BJ (cell line): Measurements from ENCODE around the gene STRAP. TPM values are rescaled to one million over a fixed set of nuclear protein-coding genes. Genes with fewer than 3 reads are reported as not detected.
"Not testable (repeated sequence)": the region's sequence is repeated elsewhere in the genome, so short reads cannot be mapped to it uniquely, and the experiment has no call there.

Source experiments
- CTCF ChIA-PET: fragments of 350-600 bp; formaldehyde crosslinking; extraction: SDS; loops from one replicate; lab custom pipeline; 2021; ENCODE audit warnings: antibody characterized with exemption, inconsistent platforms; lab: Yijun Ruan, JAX
- POLR2A ChIA-PET: fragments of 300-600 bp; sonication (Branson Sonifier 250); formaldehyde crosslinking; extraction: SDS; loops from one replicate; lab custom pipeline; 2021; ENCODE audit warnings: antibody characterized with exemption; lab: Charles Lee
- DNase-seq: peaks from one replicate; pipeline ENCODE4 v3.0.0-alpha.2; 2011; ENCODE audit warnings: low read depth
- H3K27me3 ChIP-seq: 2 replicates; pipeline ENCODE4 v1.6.0; 2011; ENCODE audit warnings: low read length; ENCODE audit not compliant: control insufficient read depth, insufficient read depth
- H3K36me3 ChIP-seq: 2 replicates; pipeline ENCODE4 v1.5.1; 2011; ENCODE audit warnings: low read length; ENCODE audit not compliant: control insufficient read depth, insufficient read depth
- H3K4me3 ChIP-seq: 2 replicates; pipeline ENCODE4 v1.5.1; 2011; ENCODE audit warnings: low read depth, mild to moderate bottlenecking, control low read depth, low read length
- polyA plus RNA-seq: library from polyadenylated mRNA; depleted of rRNA; stranded (reverse); fragments of >200 nt; gene quantifications from 2 replicates; pipeline ENCODE4 v1.2.3, GENCODE V29; 2011
- TF ChIP-seq, protein P1 (sequence below): IDR thresholded peaks from 2 replicates; pipeline ENCODE4 v1.5.1; 2011; ENCODE audit warnings: low read depth, mild to moderate bottlenecking, control low read depth, inconsistent platforms, low read length, moderate library complexity; ENCODE audit not compliant: insufficient read depth

Gene STRAP
- polyA plus RNA-seq, 1 experiment, result 54.1 TPM

DNA sequence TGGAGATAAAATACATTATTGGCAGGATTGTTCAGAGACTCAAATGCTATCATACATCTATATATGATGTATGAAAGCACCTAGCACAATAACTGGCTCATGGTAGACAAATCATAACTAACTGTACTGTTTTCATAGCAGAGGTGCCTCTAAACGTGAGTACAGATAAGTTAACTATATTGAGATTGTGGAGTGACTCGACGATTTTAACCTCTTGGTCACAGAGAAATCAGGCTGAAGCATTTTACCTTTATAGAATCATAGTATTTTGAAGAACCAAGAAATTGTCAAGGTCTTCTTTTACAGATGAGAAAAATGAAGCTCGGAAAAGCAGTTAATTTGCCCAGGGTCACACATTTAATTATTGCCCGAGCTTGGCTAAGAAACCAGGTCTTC is 28.3 kb downstream of the STRAP start:
- ChIA-PET CTCF (interaction anchor here (1.5 to 2.8 kb wide), 3 partner anchors 9 to 320 kb away, joined by 5 to 21 read pairs (median 8); no protein-coding TSS in a partner anchor), POLR2A (interaction anchor here (0.5 to 0.7 kb wide), 2 partner anchors 26 to 44 kb away, joined by 4 to 5 read pairs; no protein-coding TSS in a partner anchor)
- DNase-seq, result no peak
- Histone ChIP-seq H3K36me3 (peaks cover 2% of the 10 kb centered on the region; the same call in 1 of the 2 replicates), H3K4me3 (no peak overlapping the region; the same call in 1 of the 2 replicates), H3K27me3 (no peaks in the 10 kb centered on the region)
- TF ChIP-seq, protein P1, sequence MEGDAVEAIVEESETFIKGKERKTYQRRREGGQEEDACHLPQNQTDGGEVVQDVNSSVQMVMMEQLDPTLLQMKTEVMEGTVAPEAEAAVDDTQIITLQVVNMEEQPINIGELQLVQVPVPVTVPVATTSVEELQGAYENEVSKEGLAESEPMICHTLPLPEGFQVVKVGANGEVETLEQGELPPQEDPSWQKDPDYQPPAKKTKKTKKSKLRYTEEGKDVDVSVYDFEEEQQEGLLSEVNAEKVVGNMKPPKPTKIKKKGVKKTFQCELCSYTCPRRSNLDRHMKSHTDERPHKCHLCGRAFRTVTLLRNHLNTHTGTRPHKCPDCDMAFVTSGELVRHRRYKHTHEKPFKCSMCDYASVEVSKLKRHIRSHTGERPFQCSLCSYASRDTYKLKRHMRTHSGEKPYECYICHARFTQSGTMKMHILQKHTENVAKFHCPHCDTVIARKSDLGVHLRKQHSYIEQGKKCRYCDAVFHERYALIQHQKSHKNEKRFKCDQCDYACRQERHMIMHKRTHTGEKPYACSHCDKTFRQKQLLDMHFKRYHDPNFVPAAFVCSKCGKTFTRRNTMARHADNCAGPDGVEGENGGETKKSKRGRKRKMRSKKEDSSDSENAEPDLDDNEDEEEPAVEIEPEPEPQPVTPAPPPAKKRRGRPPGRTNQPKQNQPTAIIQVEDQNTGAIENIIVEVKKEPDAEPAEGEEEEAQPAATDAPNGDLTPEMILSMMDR, result no peak

DNA sequence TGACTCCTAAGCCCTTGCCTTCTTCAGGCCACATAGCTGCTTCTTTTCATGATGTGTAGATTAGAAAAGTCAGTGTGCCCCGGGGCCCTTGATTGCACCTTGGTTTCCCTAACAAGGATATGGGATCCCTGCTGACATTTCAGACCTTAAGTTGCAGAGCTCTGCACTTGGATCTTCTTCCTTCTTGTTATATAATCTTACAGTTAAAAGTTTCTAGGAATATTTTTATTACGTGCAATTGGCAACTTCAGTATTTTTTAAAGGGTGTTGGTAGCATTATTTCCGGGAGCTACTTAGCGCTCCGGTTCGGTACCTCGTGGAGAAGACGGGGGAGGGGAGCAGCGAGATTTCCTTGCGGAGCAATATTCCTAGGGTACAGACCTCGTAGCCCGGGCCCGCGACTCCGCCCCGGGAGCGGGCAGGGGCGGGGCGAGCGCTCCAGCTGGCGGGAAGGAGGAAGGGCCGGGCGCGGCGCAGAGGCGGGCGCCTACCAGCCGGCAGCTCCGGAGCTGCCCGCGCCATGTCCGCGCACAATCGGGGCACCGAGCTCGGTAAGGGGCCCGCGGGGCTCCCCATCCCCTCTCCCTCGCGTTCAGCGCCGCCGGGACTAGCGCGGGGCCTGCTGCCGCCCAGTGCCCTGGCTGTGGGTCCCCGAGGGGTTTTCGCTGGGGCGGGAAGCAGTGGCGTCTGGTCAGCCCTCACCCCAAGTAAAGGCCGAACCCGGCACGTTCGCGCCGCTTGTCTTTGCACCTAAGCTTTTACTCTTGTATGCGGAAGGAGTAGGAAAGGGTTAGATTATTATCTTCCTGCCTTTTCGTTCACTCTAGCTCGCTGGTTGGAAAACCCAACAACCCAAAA is 28.9 kb downstream of the STRAP start, which contains the start of gene DERA:
DERA (plus strand) TSS at position 469 of the 858 bp plus-strand sequence; CDS start at position 521, 52 bp downstream.
- DNase-seq, result peak; percentile 17
- POLR2A ChIA-PET, result interaction anchor here (0.5 to 0.7 kb wide), 3 partner anchors 12 to 44 kb away, joined by 4 to 20 read pairs (median 5); no protein-coding TSS in a partner anchor
- CTCF ChIA-PET, result interaction anchor here (0.5 to 2.8 kb wide), 5 partner anchors 10 to 326 kb away, joined by 3 to 21 read pairs (median 5); no protein-coding TSS in a partner anchor
- Histone ChIP-seq H3K36me3 (peaks cover 2% of the 10 kb centered on the region; the same call in 1 of the 2 replicates), H3K27me3 (no peaks in the 10 kb centered on the region), H3K4me3 (peak within 1 kb of the TSS; percentile 86)
- TF ChIP-seq, protein P1, result no peak

DNA sequence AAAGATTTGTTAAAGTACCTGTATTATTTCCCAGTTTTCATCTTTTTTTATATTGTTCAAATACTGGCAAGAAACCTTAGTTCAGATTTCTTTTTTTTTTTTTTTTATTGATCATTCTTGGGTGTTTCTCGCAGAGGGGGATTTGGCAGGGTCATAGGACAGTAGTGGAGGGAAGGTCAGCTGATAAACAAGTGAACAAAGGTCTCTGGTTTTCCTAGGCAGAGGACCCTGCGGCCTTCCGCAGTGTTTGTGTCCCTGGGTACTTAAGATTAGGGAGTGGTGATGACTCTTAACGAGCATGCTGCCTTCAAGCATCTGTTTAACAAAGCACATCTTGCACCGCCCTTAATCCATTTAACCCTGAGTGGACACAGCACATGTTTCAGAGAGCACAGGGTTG is 29.7 kb downstream of the STRAP start:
- DNase-seq, H3K27me3 ChIP-seq, H3K36me3 ChIP-seq: not testable (repeated sequence)
- ChIA-PET POLR2A (interaction anchor here (0.6 kb wide), 1 partner anchor 11 kb away, joined by 20 read pairs; no protein-coding TSS in a partner anchor), CTCF (interaction anchor here (0.7 to 2.8 kb wide), 4 partner anchors 11 to 327 kb away, joined by 3 to 21 read pairs (median 6); no protein-coding TSS in a partner anchor)
- H3K4me3 ChIP-seq, result peak overlapping the region; percentile 86

DNA sequence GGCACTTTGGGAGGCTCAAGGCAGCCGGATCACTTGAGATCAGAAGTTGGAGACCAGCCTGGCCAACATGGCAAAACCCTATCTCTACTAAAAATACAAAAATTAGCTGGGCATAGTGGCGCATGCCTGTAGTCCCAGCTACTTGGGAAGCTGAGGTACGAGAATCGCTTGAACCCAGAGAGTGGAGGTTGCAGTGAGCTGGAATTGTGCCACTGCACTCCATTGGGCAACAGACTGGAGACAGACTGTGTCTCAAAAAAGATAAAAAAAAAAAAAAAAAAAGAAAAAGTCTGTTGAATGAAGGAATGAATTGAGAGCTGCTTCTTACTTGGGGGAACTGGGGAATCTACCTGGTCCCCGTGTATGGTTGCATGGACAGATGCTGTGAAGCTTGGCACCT is 31.9 kb downstream of the STRAP start:
- H3K36me3 ChIP-seq, POLR2A ChIA-PET, H3K4me3 ChIP-seq, CTCF ChIA-PET, H3K27me3 ChIP-seq, DNase-seq: not testable (repeated sequence)

DNA sequence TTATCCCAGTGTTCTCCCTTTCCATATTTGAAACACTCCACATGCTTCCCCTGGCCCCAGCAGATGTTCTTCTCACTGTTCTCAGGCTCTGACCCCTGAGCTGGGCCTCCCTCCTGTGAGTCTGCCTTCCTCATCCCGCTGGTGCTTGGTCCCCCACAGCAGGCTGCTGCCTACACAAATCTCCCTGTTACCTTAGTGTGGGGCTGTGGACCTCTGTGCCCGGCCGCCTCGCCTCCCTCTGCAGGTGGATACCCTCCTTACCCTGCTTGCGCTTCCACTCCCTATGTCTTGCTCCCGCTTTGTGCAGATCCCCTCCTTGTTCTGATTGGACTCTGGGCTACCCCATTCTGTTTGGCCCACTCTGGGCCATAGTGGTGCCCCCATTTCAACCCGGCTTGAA is 35.9 kb downstream of the STRAP start:
- CTCF ChIA-PET, result interaction anchor here (1.5 kb wide), 1 partner anchor 9 kb away, joined by 5 read pairs; no protein-coding TSS in a partner anchor
- H3K36me3 ChIP-seq, result no peaks in the 10 kb centered on the region
- POLR2A ChIA-PET, result no interaction called here
- no peak overlapping the region for H3K4me3 ChIP-seq
- no peak for DNase-seq
- no peaks in the 10 kb centered on the region for H3K27me3 ChIP-seq
- TF ChIP-seq, protein P1, result no peak

DNA sequence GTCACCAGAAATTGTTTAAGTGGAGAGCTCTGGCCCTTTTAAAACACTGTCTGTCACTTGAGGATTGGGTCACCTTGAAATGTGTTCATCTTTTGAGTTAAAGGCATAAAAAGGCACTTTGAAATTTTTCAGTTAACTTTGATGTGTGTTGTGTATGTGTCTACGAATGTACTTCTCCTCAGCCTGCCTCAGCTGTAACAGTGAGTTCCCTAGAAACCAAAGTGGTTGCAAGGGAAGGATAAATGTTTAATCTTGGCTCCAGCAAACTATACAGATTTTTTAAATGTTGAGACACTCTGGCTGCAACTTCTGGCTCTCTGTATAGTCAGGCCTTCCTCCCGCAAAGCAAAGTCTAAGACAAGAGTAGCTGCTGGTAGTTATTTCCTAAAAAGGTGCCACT is 37.2 kb downstream of the STRAP start:
- H3K4me3 ChIP-seq, result no peak overlapping the region
- H3K36me3 ChIP-seq, result no peaks in the 10 kb centered on the region
- H3K27me3 ChIP-seq, result no peaks in the 10 kb centered on the region
- TF ChIP-seq, protein P1, result no peak
- DNase-seq, result no peak
- POLR2A ChIA-PET, result no interaction called here
- CTCF ChIA-PET, result no interaction called here
